Smooth muscle cell of the brain vasculature (primary cell): ENCODE results near the gene STK38.

Source experiments
- DNase-seq: peaks from one replicate; pipeline ENCODE4 v3.0.0-alpha.2; 2012; ENCODE audit warnings: low read depth, low spot score

STK38 gene

GRCh38 chr6:36563928-36564284 lies 16.6 kb upstream of the STK38 start:
- DNase-seq: no peak

- DNase-seq: no peak
These were observed 16.1 kb upstream of the STK38 start for GRCh38 chr6:36563237-36563927.

GRCh38 chr6:36560822-36561221 lies 13.5 kb upstream of the STK38 start:
- DNase-seq: no peak

- no peak for DNase-seq
These were observed 11.9 kb upstream of the STK38 start for GRCh38 chr6:36559011-36559793.

- no peak for DNase-seq
These were observed 9.0 kb upstream of the STK38 start for GRCh38 chr6:36556281-36556680.

GRCh38 chr6:36555750-36556252 lies 8.5 kb upstream of the STK38 start:
- DNase-seq: no peak

- no peak for DNase-seq
These were observed 3.3 kb upstream of the STK38 start for GRCh38 chr6:36550473-36551000.

GRCh38 chr6:36548401-36548743 lies 1.1 kb upstream of the STK38 start:
- DNase-seq: no peak

- no peak for DNase-seq
These were observed 544 bp upstream of the STK38 start for GRCh38 chr6:36547646-36548400.

- no peak for DNase-seq
These were observed 865 bp downstream of the STK38 start for GRCh38 chr6:36546308-36546919.

GRCh38 chr6:36545767-36546307 lies 1.4 kb downstream of the STK38 start:
- no peak for DNase-seq

- no peak for DNase-seq
These were observed 3.1 kb downstream of the STK38 start for GRCh38 chr6:36544228-36544627.

GRCh38 chr6:36542041-36542440 lies 5.2 kb downstream of the STK38 start:
- DNase-seq: no peak

GRCh38 chr6:36539814-36540568 lies 7.3 kb downstream of the STK38 start:
- no peak for DNase-seq

GRCh38 chr6:36536873-36537547 lies 10.3 kb downstream of the STK38 start:
- no peak for DNase-seq

GRCh38 chr6:36533321-36533720 lies 14.0 kb downstream of the STK38 start:
- DNase-seq: no peak

GRCh38 chr6:36526066-36526465 lies 21.2 kb downstream of the STK38 start:
- no peak for DNase-seq

GRCh38 chr6:36525346-36525745 lies 21.9 kb downstream of the STK38 start:
- no peak for DNase-seq

- no peak for DNase-seq
These were observed 22.4 kb downstream of the STK38 start for GRCh38 chr6:36524871-36525270.

GRCh38 chr6:36523936-36524499 lies 23.3 kb downstream of the STK38 start:
- DNase-seq: no peak
